ENCODE data around the gene SHC2. TPM values are rescaled to one million over a fixed set of nuclear protein-coding genes. Genes with fewer than 3 reads are reported as not detected.

Gene SHC2
- total RNA-seq, 1 experiment from 2014 or later = 16.6 TPM

DNA sequence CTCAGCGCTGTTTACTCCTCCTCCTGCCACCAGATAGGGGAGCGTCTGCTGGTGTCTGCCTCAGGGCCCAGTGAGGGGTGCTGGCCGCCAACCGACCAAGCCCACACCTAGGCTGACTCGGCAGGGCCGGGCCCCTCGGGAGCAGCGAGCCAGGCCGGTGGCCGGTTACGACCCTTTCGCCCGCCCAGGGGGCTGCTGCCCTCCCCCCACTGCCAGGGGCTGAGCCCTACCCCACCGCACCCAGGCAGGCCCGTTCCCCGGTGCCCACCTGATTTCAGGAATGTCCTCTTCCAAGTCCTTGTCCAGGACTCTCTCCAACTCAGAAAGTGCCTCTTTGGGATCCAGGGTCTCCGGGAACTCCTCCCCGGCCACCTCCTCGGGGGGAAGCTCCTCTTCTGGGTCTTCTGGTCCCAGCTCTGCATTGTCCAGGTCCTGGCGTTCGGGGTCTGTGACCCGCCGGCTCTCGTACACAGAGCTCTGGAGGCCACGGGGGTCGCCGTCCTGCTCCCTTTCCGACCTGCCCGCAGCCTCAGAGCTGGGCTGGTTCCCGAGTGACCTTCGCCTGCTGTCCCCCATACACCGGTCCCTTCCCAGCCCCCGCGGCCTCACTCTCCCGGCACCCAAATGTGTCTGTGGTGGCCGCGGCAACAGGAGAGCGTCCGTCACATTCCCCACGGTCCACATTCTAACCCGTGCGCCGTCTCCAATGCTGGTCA, 85.3 kb downstream of the SHC2 start:
- no peak overlapping the region for H2BK12ac ChIP-seq (ENCODE audit: insufficient read length, low read depth, low read length)
- H3K9ac ChIP-seq (ENCODE audit: extremely low read depth, insufficient read length, low read length) = no peak overlapping the region
- H3K79me1 ChIP-seq (ENCODE audit: insufficient read depth, low read depth, low read length, poor library complexity, severe bottlenecking) = no peaks in the 10 kb centered on the region
- no peaks in the 10 kb centered on the region for H4K20me1 ChIP-seq (ENCODE audit: control insufficient read depth, insufficient read depth, insufficient read length)
- H3K36me3 Mint-ChIP-seq (ENCODE audit: insufficient read depth in 1 of 3, low read depth in 3 of 3) = peaks cover 0 to 3% (median 0%) of the 10 kb centered on the region in 3 experiments; a peak in 4 of 7 replicates
- no peak overlapping the region for H3K4me2 ChIP-seq (ENCODE audit: insufficient read depth, insufficient read length, low read length)
- no peak overlapping the region for H3K27ac ChIP-seq (ENCODE audit: insufficient read length, low read depth, low read length)
- no peaks in the 10 kb centered on the region for H3K9me3 ChIP-seq (ENCODE audit: control insufficient read depth, low read depth, low read length)
- H3K4me1 Mint-ChIP-seq = peaks cover 3 to 6% of the 10 kb centered on the region in 2 experiments; a peak in 3 of 4 replicates
- no peaks in the 10 kb centered on the region for H3K23me2 ChIP-seq (ENCODE audit: insufficient read length, low read depth, low read length, poor library complexity, severe bottlenecking)
- no peak overlapping the region for H2BK15ac ChIP-seq (ENCODE audit: low read depth, low read length)
- peaks cover 6 to 8% of the 10 kb centered on the region in 2 experiments for H3K9me3 Mint-ChIP-seq
- no peak overlapping the region for H2AFZ ChIP-seq (ENCODE audit: low read length)
- no peak overlapping the region for H3K56ac ChIP-seq (ENCODE audit: insufficient read length, low read depth, low read length)
- TF ChIP-seq, protein P1, sequence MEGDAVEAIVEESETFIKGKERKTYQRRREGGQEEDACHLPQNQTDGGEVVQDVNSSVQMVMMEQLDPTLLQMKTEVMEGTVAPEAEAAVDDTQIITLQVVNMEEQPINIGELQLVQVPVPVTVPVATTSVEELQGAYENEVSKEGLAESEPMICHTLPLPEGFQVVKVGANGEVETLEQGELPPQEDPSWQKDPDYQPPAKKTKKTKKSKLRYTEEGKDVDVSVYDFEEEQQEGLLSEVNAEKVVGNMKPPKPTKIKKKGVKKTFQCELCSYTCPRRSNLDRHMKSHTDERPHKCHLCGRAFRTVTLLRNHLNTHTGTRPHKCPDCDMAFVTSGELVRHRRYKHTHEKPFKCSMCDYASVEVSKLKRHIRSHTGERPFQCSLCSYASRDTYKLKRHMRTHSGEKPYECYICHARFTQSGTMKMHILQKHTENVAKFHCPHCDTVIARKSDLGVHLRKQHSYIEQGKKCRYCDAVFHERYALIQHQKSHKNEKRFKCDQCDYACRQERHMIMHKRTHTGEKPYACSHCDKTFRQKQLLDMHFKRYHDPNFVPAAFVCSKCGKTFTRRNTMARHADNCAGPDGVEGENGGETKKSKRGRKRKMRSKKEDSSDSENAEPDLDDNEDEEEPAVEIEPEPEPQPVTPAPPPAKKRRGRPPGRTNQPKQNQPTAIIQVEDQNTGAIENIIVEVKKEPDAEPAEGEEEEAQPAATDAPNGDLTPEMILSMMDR (conservative IDR thresholded peaks at IDR 0.05) = no peak
- no peak overlapping the region for H3T11ph ChIP-seq (ENCODE audit: low read length)
- H2AK5ac ChIP-seq (ENCODE audit: insufficient read length, low read length) = no peak overlapping the region
- no peak overlapping the region for H2BK120ac ChIP-seq (ENCODE audit: low read depth, low read length, poor library complexity, severe bottlenecking)
- H3K14ac ChIP-seq (ENCODE audit: insufficient read depth, low read length) = no peak overlapping the region
- no peak for DNase-seq
- H4K8ac ChIP-seq (replicated peaks; ENCODE audit: insufficient read length, low read depth, low read length) = no peak overlapping the region
- peaks cover 38% of the 10 kb centered on the region for H3K27me3 Mint-ChIP-seq (ENCODE audit: low read depth)
- no peak overlapping the region for H2BK5ac ChIP-seq (ENCODE audit: insufficient read length, low read length)
- H3K4ac ChIP-seq (ENCODE audit: low read depth, low read length) = no peak overlapping the region
- H3K23ac ChIP-seq (ENCODE audit: insufficient read length, low read depth, low read length) = no peak overlapping the region
- H2BK20ac ChIP-seq (ENCODE audit: low read depth, low read length, poor library complexity, severe bottlenecking) = no peak overlapping the region
- no peaks in the 10 kb centered on the region for H3K4me1 ChIP-seq (ENCODE audit: insufficient read depth, low read length)
- no peak overlapping the region for H3K4me3 Mint-ChIP-seq
- H3K27me3 ChIP-seq (ENCODE audit: insufficient read depth, low read length) = no peaks in the 10 kb centered on the region
- no peak overlapping the region for H3K18ac ChIP-seq (ENCODE audit: insufficient read length, low read depth, low read length)
- no peak overlapping the region for H3K27ac Mint-ChIP-seq
- no peaks in the 10 kb centered on the region for H3K79me2 ChIP-seq (ENCODE audit: insufficient read depth, low read length)
- WGBS (ENCODE audit: extremely low coverage, insufficient read length, low lambda C conversion rate) = no CpG with 5 or more reads among the region's 43 CpGs
- H4K5ac ChIP-seq (ENCODE audit: insufficient read length, low read depth, low read length) = no peak overlapping the region
- no peak overlapping the region for H4K91ac ChIP-seq (ENCODE audit: insufficient read length, low read depth, low read length)
